ENCODE results near the gene NPL.

DNA sequence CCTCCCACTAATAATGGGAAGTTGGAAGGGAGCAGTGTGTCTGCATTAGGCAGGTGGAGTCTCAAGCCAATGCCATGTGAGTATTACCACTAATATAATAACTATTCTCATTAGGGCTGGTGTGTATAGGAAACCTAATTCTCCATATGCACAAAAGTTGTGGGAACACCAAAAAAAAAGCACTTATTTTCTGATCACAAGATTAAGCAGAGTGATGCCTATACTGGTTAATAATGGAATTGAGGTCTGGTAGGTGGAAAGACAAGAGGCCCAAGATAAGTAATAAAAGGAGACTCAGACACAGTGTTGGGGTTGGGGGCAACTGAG, 7.0 kb upstream of the NPL start:
- TF ChIP-seq, protein P1, sequence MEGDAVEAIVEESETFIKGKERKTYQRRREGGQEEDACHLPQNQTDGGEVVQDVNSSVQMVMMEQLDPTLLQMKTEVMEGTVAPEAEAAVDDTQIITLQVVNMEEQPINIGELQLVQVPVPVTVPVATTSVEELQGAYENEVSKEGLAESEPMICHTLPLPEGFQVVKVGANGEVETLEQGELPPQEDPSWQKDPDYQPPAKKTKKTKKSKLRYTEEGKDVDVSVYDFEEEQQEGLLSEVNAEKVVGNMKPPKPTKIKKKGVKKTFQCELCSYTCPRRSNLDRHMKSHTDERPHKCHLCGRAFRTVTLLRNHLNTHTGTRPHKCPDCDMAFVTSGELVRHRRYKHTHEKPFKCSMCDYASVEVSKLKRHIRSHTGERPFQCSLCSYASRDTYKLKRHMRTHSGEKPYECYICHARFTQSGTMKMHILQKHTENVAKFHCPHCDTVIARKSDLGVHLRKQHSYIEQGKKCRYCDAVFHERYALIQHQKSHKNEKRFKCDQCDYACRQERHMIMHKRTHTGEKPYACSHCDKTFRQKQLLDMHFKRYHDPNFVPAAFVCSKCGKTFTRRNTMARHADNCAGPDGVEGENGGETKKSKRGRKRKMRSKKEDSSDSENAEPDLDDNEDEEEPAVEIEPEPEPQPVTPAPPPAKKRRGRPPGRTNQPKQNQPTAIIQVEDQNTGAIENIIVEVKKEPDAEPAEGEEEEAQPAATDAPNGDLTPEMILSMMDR (IDR thresholded peaks at IDR 0.05; ENCODE audit: low read depth, low read length) = no peak
- TF ChIP-seq EZH2phosphoT487 (IDR thresholded peaks at IDR 0.05; ENCODE audit: low read depth) = no peak

Measured in OCI-LY3 (cell line).